Measurements from ENCODE around the gene SOX13. TPM values are rescaled to one million over a fixed set of nuclear protein-coding genes. Genes with fewer than 3 reads are reported as not detected.
A peak's percentile ranks its signal among the peaks of the same experiment; 100 is the strongest.

The SOX13 gene
- total RNA-seq, 4 donors from 2014 or later = 12.1 to 34.1 (median 33.4) TPM

- WGBS, 2 donors (ENCODE audit: low coverage in 1 of 2) = 86% methylated on average over 6 of the region's 6 CpGs; no CpG with 5 or more reads in 1 of the 2 donors
- in situ Hi-C loops (cut with MboI; ENCODE audit: low pct_ligation_motif_present in 1 of 4, low pct_unique_long_range_greater_than_20kb in 1 of 4, low sequenced_read_pairs in 3 of 4) = loop anchor here in 2 of 4 donors (5.0 to 10.0 kb wide), 2 partner anchors 54 to 56 kb away; no protein-coding TSS in a partner anchor
- Histone ChIP-seq H3K4me3 (no peak overlapping the region), H3K27me3 (peaks cover 4% of the 10 kb centered on the region), H3K4me1 (peaks cover 0 to 19% (median 17%) of the 10 kb centered on the region in 4 donors), H3K9me3 (no peaks in the 10 kb centered on the region), H3K27ac (no peak overlapping the region), H3K36me3 (no peaks in the 10 kb centered on the region)
- intact Hi-C loops (cut with DNase I; ENCODE audit: low total_unique reads) = loop anchor here (5.0 kb wide), 1 partner anchor 51 kb away; no protein-coding TSS in a partner anchor
- no peak for TF ChIP-seq EP300 (IDR thresholded peaks at IDR 0.05; ENCODE audit: low read depth)
- TF ChIP-seq POLR2AphosphoS5 (IDR thresholded peaks at IDR 0.05) = no peak
- TF ChIP-seq CTCF (IDR thresholded peaks at IDR 0.05) = no peak
- no peak for TF ChIP-seq POLR2A (IDR thresholded peaks at IDR 0.05)
- no peak for DNase-seq
Measured at GRCh38 chr1:204070895-204071294, 2.0 kb upstream of the SOX13 start.

- no peak for DNase-seq
- TF ChIP-seq POLR2AphosphoS5 (IDR thresholded peaks at IDR 0.05) (no peak), CTCF (IDR thresholded peaks at IDR 0.05) (no peak), EP300 (IDR thresholded peaks at IDR 0.05; ENCODE audit: low read depth) (no peak), POLR2A (IDR thresholded peaks at IDR 0.05) (no peak)
- Histone ChIP-seq H3K4me1 (peaks cover 7 to 47% (median 37%) of the 10 kb centered on the region in 4 donors), H3K4me3 (peak overlapping the region; percentile 65 to 74 (median 67)), H3K27ac (peak overlapping the region; percentile 88 to 98 (median 94)), H3K27me3 (peaks cover 4% of the 10 kb centered on the region), H3K36me3 (no peaks in the 10 kb centered on the region), H3K9me3 (no peaks in the 10 kb centered on the region)
- intact Hi-C loops (cut with DNase I; ENCODE audit: low total_unique reads) (loop anchor here (5.0 kb wide), 1 partner anchor 48 kb away; no protein-coding TSS in a partner anchor), in situ Hi-C loops (cut with MboI; ENCODE audit: low pct_ligation_motif_present in 1 of 4, low pct_unique_long_range_greater_than_20kb in 1 of 4, low sequenced_read_pairs in 3 of 4) (loop anchor here in 2 of 4 donors (5.0 to 10.0 kb wide), 2 partner anchors 51 to 53 kb away; no protein-coding TSS in a partner anchor)
- 4% methylated on average over 38 of the region's 39 CpGs; no CpG with 5 or more reads in 1 of the 2 donors for WGBS, 2 donors (ENCODE audit: low coverage in 1 of 2)
Measured at GRCh38 chr1:204073837-204074273, 940 bp downstream of the SOX13 start.

GRCh38 chr1:204074274-204075138, 1.6 kb downstream of the SOX13 start:
- 2% methylated on average over 63 of the region's 65 CpGs; no CpG with 5 or more reads in 1 of the 2 donors for WGBS, 2 donors (ENCODE audit: low coverage in 1 of 2)
- Histone ChIP-seq H3K27me3 (peaks cover 4% of the 10 kb centered on the region), H3K4me3 (peak overlapping the region; percentile 65 to 74 (median 67)), H3K9me3 (no peaks in the 10 kb centered on the region), H3K4me1 (peaks cover 10 to 54% (median 42%) of the 10 kb centered on the region in 4 donors), H3K27ac (peak overlapping the region; percentile 88 to 98 (median 94)), H3K36me3 (no peaks in the 10 kb centered on the region)
- in situ Hi-C loops (cut with MboI; ENCODE audit: low pct_ligation_motif_present in 1 of 4, low pct_unique_long_range_greater_than_20kb in 1 of 4, low sequenced_read_pairs in 3 of 4) = loop anchor here in 2 of 4 donors (5.0 to 10.0 kb wide), 2 partner anchors 50 to 53 kb away; no protein-coding TSS in a partner anchor
- intact Hi-C loops (cut with DNase I; ENCODE audit: low total_unique reads) = loop anchor here (5.0 kb wide), 1 partner anchor 48 kb away; no protein-coding TSS in a partner anchor
- DNase-seq = peak; percentile 81
- TF ChIP-seq POLR2AphosphoS5 (IDR thresholded peaks at IDR 0.05) (peak; percentile 35 to 60 (median 55)), EP300 (IDR thresholded peaks at IDR 0.05; ENCODE audit: low read depth) (no peak), CTCF (IDR thresholded peaks at IDR 0.05) (peak in 2 of 5 experiments; percentile 7 to 16), POLR2A (IDR thresholded peaks at IDR 0.05) (peak; percentile 43)

GRCh38 chr1:204075139-204075521, 2.2 kb downstream of the SOX13 start:
- H3K9me3 ChIP-seq = no peaks in the 10 kb centered on the region
- peaks cover 16 to 60% (median 49%) of the 10 kb centered on the region in 4 donors for H3K4me1 ChIP-seq
- intact Hi-C loops (cut with DNase I; ENCODE audit: low total_unique reads) = no loop called here
- DNase-seq = peak; percentile 67
- peak overlapping the region; percentile 65 to 74 (median 67) for H3K4me3 ChIP-seq
- in situ Hi-C loops (cut with MboI; ENCODE audit: low pct_ligation_motif_present in 1 of 4, low pct_unique_long_range_greater_than_20kb in 1 of 4, low sequenced_read_pairs in 3 of 4) = loop anchor here in 1 of 4 donors (10.0 kb wide), 1 partner anchor 50 kb away; no protein-coding TSS in a partner anchor
- peak overlapping the region; percentile 88 to 98 (median 94) for H3K27ac ChIP-seq
- peak in 1 of 5 experiments; percentile 7 for TF ChIP-seq CTCF (IDR thresholded peaks at IDR 0.05)
- TF ChIP-seq EP300 (IDR thresholded peaks at IDR 0.05; ENCODE audit: low read depth) = no peak
- no peaks in the 10 kb centered on the region for H3K36me3 ChIP-seq
- 9% methylated on average over 31 of the region's 31 CpGs; no CpG with 5 or more reads in 1 of the 2 donors for WGBS, 2 donors (ENCODE audit: low coverage in 1 of 2)
- H3K27me3 ChIP-seq = peaks cover 4% of the 10 kb centered on the region

All from transverse colon (tissue), 4 donors.